IMR-90 (cell line): Measurements from ENCODE around the gene CYP2C9.

ENCODE experiments used
- POLR2A ChIP-seq: IDR thresholded peaks from 2 replicates; pipeline ENCODE4 v1.6.1; 2012; ENCODE audit warnings: mild to moderate bottlenecking, low read depth, low read length
- TF ChIP-seq, protein P1 (sequence below): conservative IDR thresholded peaks from 2 replicates; pipeline ENCODE4 v1.5.1; 2012; ENCODE audit warnings: mild to moderate bottlenecking, low read depth, low read length, improper control_type of control experiment

GRCh38 chr10:95026461-95026860 lies 88.0 kb downstream of the CYP2C9 start:
- TF ChIP-seq, protein P1, sequence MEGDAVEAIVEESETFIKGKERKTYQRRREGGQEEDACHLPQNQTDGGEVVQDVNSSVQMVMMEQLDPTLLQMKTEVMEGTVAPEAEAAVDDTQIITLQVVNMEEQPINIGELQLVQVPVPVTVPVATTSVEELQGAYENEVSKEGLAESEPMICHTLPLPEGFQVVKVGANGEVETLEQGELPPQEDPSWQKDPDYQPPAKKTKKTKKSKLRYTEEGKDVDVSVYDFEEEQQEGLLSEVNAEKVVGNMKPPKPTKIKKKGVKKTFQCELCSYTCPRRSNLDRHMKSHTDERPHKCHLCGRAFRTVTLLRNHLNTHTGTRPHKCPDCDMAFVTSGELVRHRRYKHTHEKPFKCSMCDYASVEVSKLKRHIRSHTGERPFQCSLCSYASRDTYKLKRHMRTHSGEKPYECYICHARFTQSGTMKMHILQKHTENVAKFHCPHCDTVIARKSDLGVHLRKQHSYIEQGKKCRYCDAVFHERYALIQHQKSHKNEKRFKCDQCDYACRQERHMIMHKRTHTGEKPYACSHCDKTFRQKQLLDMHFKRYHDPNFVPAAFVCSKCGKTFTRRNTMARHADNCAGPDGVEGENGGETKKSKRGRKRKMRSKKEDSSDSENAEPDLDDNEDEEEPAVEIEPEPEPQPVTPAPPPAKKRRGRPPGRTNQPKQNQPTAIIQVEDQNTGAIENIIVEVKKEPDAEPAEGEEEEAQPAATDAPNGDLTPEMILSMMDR = no peak
- no peak for TF ChIP-seq POLR2A
